ENCODE results near the gene TMPRSS2.

DNA sequence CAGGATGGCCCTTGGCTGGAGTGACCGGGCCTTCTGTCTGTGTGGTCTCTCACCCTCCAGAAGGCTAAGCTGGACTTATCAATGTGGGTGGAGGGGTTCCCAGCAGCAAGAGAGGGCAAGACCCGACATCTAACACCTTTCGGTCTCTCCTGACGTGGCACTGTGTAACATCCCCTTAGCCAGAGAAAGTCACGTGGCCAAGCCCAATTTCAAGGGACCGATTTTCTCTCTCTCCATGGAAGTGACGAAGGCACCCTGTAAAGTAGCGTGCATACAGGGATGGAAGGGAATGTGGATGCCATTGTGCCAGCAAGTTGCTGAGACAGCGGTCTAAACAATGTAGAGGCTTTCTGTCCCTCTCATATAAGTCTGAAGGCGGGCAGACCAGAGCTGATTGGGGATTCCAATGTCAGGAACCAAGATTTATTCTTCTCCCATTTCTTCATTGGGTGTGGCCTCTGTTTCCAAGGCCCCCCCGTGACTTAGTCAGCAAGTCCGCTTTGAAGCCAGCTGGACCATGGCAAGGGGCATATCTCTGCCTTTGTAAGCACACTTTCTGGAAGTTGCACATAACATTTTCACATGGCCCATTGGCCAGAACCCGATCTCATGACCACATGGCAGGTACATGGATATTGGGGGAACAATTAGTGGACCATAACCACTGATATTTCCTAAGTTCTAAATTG is 69.4 kb downstream of the TMPRSS2 start:
- TF ChIP-seq CTCF (IDR thresholded peaks at IDR 0.05) (no peak), POLR2A (IDR thresholded peaks at IDR 0.05) (no peak)
